KOPT-K1 (cell line): ENCODE measurements around the gene ALPG.

Source experiments
- H3K27ac ChIP-seq: fragments of 200-600 bp; sonication (generic); 2 replicates; pipeline ENCODE4 v1.5.1; 2016; ENCODE audit warnings: antibody characterized with exemption, mild to moderate bottlenecking, low read depth, low read length; ENCODE audit not compliant: poor library complexity, severe bottlenecking
- H3K36me3 ChIP-seq: fragments of 200-600 bp; sonication (generic); 2 replicates; pipeline ENCODE4 v1.5.1; 2017; ENCODE audit warnings: antibody characterized with exemption, mild to moderate bottlenecking, low read length, moderate library complexity; ENCODE audit not compliant: insufficient read depth
- H3K9me3 ChIP-seq: fragments of 200-600 bp; sonication (generic); 2 replicates; pipeline ENCODE4 v1.5.1; 2017; ENCODE audit warnings: antibody characterized with exemption, low read length, mild to moderate bottlenecking; ENCODE audit not compliant: insufficient read depth, poor library complexity, severe bottlenecking

The ALPG gene

DNA sequence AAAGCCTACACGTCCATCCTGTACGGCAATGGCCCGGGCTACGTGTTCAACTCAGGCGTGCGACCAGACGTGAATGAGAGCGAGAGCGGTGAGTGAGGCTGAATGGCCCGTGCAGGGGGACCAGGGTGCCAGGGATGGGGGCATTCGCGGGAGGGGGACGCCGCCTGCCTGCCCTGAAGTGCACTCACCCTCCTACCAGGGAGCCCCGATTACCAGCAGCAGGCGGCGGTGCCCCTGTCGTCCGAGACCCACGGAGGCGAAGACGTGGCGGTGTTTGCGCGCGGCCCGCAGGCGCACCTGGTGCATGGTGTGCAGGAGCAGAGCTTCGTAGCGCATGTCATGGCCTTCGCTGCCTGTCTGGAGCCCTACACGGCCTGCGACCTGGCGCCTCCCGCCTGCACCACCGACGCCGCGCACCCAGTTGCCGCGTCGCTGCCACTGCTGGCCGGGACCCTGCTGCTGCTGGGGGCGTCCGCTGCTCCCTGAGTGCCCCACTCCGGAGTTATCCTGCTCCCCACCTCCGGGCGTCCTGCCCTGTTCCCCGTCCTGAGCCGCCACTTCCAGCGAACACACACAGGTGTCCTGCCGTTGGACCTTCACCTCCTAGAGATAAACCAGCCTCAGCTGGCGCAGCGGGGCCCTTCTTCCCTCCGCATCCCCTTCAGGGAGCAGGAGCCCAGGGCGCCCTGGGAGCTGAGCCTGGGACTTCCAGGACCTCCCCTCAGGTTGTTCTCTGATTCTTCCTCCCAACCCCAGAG is 52.2 kb downstream of the ALPG start:
- Histone ChIP-seq H3K36me3 (no peaks in the 10 kb centered on the region), H3K27ac (no peak overlapping the region), H3K9me3 (no peaks in the 10 kb centered on the region)

DNA sequence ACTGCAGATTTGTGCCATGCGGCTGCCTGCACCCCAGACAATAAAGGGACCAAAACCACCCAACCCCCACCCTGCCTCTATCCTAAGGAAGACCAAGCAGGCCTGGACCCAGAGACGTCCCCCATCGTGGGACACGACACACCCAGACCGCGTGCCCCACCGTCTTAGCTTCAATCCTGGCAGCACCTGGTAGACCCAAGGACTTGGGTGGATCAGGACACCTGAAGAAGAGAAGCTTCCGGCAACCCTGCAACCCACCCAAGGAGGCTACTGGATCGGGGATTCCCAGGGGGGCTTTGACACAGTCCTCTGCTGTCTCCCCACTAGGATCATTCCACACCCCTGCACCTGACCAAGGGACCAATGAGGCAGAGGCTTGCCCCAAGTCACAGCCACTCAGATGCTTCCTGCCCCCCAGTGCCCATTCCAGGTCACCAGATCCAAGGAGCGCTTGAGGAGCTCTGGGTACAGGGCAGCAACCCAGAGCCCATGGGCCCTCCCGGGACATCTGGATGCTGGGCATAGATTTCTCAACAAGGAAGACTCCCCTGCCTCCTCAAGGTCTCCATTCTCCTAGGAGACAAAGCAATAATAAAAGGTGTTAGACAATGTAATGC is 52.9 kb downstream of the ALPG start:
- Histone ChIP-seq H3K27ac (no peak overlapping the region), H3K9me3 (no peaks in the 10 kb centered on the region), H3K36me3 (no peaks in the 10 kb centered on the region)

- H3K27ac ChIP-seq, result no peak overlapping the region
- no peaks in the 10 kb centered on the region for H3K36me3 ChIP-seq
- no peaks in the 10 kb centered on the region for H3K9me3 ChIP-seq
Measured at GRCh38 chr2:232460171-232460570, 53.5 kb downstream of the ALPG start.
